Esophagus squamous epithelium (tissue), 4 donors: ENCODE measurements around the gene SIMC1.

Source experiments
- POLR2A ChIP-seq, 4 donors: fragments of 450-650 bp; IDR thresholded peaks; one replicate each; pipeline ENCODE4 v1.6.1; 2017; ENCODE audit warnings: antibody characterized with exemption in 4 of 4, mild to moderate bottlenecking in 4 of 4, moderate library complexity in 3 of 4
- TF ChIP-seq, protein P1 (sequence below), 6 experiments: fragments of 450-650 bp in 4 of 6; fragments of 200-600 bp in 2 of 6; sonication (generic) in 2 of 6; IDR thresholded peaks; one replicate each; pipeline ENCODE4 v1.5.1; 2016 to 2019; ENCODE audit warnings: antibody characterized with exemption in 6 of 6, mild to moderate bottlenecking in 4 of 6, moderate library complexity in 4 of 6

DNA sequence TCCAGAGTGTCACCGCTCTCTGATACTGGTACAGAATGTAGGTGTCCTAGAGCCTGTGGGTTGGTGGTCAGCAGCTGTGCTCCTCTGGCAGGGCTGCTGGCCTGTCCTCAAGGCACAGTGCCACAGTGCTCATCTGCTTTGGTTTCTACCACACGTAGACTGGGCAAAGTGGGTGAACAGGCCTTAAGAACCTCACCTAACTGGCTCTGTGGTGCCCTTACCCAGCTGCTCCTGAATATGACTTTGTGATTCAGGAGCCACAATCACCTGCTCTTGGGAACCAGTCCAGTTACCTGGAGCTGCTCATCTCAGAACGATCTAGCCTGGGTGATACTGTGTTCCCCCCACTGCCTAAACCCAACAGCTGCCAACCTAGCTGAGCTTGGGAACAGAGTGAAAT is 143.8 kb downstream of the SIMC1 start:
- no peak for TF ChIP-seq POLR2A (IDR thresholded peaks at IDR 0.05)
- TF ChIP-seq, protein P1, sequence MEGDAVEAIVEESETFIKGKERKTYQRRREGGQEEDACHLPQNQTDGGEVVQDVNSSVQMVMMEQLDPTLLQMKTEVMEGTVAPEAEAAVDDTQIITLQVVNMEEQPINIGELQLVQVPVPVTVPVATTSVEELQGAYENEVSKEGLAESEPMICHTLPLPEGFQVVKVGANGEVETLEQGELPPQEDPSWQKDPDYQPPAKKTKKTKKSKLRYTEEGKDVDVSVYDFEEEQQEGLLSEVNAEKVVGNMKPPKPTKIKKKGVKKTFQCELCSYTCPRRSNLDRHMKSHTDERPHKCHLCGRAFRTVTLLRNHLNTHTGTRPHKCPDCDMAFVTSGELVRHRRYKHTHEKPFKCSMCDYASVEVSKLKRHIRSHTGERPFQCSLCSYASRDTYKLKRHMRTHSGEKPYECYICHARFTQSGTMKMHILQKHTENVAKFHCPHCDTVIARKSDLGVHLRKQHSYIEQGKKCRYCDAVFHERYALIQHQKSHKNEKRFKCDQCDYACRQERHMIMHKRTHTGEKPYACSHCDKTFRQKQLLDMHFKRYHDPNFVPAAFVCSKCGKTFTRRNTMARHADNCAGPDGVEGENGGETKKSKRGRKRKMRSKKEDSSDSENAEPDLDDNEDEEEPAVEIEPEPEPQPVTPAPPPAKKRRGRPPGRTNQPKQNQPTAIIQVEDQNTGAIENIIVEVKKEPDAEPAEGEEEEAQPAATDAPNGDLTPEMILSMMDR (IDR thresholded peaks at IDR 0.05), result no peak
